ENCODE results near the gene SRPK3.

- TF ChIP-seq ATF3 (IDR thresholded peaks at IDR 0.05) (no peak), MAX (IDR thresholded peaks at IDR 0.05) (no peak), CTCF (IDR thresholded peaks at IDR 0.05; ENCODE audit: low read depth, low read length, missing input control) (no peak), GABPA (IDR thresholded peaks at IDR 0.05 in 1 of 2, conservative IDR thresholded peaks at IDR 0.05 in 1 of 2) (no peak), FOXA1 (IDR thresholded peaks at IDR 0.05) (no peak), REST (IDR thresholded peaks at IDR 0.05) (no peak), HNF4A (conservative IDR thresholded peaks at IDR 0.05) (no peak)
Measured at GRCh38 chrX:153831429-153832150, 50.7 kb downstream of the SRPK3 start.

Measured in liver (tissue), 3 donors.